Central memory CD4-positive, alpha-beta T cell (primary cell): Measurements from ENCODE around the gene NGRN.
"Not testable (repeated sequence)": the region's sequence is repeated elsewhere in the genome, so short reads cannot be mapped to it uniquely, and the experiment has no call there.

ENCODE experiments used
- DNase-seq: peaks from one replicate; pipeline ENCODE4 v3.0.0; 2022

Gene NGRN

DNA sequence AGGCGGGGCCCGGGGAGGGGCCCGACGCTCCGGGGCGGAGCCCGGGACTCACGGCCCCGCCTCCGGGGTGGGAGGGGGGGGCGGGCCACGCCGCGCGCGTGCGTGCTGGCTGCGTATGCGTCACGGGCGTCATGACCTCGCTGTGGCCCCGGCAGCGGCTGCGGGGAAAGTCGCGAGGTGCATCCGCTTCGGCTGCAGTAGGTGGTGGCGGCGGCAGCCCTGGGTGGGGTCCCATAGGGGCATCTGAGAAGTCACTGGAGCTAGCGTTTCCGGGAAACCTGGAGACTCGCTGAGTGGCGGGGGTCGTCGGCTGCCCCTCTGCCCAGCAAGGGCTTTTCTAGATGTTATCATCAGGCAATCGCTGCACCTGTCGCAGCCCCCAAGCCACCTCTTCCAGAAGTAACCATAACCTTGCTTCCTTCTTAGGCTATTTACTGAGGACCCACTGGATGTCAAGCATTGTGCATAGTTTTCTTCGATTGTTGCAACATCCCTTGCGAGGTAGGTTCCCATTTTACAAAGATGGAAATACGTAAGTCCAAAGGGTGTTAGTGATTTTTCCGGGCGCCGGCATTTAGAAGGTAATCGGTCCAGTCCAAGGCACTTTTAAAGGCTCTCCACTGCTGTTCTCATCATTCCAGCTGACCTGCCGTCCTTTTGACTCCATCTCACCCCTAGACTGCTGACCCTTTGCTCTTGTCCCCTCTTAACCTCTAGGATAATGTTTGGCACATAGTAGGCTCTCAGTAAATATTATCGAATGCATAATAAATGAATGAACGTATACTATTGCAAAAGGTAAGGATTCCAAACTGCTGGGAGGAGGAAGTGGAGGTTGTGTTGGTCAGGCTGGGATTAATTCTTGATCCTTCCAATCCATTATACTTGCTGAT, 31.1 kb upstream of the NGRN start, which contains the start of gene GDPGP1:
Gene GDPGP1 (plus strand): TSS at position 114 of the 893 bp plus-strand sequence. CDS start 6,700 bp downstream, outside the sequence.
- no peak for DNase-seq

DNA sequence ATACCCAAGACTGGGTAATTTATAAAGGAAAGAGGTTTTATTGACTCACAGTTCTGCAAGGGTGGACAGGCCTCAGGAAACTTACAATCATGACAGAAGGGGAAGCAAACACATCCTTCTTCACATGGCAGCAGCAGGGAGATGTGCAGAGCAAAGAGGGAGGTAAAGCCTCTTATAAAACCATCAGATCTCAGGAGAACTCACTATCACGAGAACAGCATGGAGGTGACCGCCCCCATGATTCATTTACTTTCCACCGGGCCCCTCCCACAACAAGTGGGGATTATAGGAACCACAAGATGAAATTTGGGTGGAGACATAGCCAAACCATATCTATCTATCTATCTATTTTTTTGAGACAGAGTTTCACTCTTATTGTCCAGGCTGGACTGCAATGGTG, 26.1 kb upstream of the NGRN start:
- no peak for DNase-seq

DNA sequence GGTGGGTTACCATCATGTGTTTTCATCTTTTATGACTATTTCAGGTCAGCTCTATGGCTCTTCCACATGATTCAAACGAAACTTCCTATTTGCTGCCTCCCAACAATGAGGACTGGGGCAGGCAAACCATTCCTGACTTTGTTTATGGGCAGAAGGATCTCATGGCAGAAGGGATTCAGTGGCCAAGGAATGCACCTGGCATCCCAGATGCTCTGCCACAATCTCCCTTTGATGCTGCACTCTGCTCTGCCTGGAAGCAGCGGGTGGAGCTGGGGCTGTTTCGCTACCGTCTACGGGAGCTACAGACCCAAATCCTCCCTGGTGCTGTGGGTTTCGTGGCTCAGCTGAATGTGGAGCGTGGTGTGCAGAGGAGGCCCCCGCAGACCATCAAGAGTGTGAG, 24.6 kb upstream of the NGRN start:
- DNase-seq = no peak

DNA sequence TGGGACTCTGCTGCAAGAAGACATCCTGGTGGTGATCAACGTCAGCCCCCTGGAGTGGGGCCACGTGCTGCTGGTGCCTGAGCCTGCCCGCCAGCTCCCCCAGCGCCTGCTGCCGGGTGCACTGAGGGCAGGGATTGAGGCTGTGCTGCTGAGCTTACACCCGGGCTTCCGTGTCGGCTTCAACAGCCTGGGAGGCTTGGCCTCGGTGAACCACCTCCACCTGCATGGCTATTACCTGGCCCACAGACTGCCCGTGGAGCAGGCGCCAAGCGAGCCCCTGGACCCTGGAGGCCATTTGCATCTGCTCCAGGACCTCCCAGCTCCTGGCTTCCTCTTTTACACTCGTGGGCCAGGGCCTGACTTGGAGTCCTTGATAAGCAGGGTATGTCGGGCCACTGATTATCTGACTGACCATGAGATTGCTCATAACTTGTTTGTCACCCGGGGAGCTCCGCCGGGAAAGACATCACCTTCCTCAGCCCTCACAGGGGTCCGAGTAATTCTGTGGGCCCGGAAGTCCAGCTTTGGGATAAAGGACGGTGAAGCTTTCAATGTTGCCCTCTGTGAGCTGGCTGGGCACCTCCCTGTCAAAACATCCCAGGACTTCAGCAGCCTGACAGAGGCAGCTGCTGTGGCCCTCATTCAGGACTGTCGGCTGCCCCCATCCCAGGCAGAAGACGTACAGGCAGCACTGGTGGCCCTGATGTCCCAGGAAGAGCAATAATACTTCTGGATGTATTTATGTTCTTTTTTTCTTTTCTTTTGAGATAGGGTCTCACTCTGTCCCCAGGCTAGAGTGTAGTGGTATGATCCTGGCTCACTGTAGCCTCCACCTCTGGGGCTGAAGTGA, 23.9 kb upstream of the NGRN start:
- no peak for DNase-seq

DNA sequence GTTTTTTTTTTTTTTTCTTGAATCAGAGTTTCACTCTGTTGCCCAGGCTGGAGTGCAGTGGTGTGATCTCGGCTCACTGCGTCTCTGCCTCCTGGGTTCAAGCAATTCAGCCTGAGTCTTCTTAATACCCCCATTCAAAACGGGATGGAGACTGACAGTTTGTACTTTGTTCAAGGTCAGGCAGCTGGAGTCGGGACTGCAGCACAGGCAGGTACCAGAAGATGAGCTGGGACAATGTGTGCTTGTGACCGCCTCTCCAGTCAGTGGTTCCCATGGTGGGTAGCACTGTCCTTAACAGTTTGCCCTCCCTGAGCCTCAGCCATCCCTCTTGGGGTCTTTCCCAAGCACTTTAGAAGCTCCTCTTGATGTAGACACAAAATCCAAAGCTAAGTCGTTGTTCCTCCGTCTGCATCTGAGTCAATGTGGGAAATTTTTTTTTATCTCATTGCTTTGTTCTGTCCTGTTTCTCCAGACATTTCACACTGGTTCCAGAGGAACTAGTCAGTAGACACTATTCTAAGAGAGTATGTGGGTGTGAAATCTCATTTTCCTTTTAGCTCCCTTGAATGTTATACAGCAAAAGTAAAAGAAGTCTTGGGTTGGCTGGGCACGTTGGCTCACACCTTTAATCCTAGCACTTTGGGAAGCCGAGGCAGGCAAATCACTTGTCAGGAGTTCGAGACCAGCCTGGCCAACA, 21.4 kb upstream of the NGRN start:
- DNase-seq = no peak

DNA sequence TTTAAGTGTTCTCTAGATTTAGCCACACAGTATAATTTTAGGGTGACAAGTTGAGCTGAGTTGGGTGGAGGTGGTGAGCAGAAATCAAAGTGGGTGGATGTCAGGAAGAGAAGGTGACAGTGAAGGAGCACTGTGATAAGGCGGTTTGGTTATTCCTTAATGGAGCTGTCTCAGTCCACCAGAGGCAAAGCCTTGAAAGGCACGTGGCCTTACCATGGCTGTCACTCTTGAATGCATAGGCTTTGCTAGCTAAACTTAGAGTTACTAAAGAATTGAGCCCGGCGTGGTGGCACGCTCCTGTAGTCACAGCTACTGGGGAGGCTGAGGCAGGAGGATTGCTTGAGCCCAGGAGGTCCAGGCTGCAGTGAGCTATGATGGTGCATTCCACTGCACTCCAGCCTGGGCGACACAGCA, 16.7 kb upstream of the NGRN start:
- no peak for DNase-seq

DNA sequence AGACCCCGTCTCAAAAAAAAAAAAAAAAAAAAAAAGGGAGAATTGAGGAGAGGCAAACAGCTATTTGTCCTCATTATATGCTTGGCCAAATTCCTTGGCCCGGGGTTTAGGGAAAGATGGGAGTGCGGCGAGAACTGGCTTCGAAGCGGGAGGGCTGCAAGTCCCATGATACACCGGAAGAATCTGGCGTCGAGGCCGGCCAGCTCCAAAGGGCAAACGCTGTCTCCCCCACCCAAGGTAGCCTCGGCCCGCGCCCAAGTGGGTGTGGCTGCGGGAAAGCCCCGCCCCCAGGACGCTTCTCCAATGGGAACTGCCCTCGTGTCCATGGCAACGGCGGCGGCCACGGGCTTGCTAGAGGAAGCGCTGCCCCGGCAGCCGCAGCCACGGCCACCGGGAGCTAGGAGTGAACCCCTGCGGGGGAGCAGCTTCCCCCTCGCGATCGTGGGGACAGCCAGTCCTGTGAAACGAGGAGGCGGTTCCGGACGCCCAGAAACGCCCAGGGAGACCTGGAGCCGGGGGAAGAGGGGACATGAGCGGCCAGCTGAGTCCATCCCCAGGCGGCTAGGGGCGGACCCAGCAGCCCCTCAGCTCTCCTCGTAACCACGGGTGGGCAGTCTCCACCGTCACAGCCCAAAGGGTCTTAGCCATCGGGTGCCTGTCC, 16.1 kb upstream of the NGRN start, which contains the start of gene TTLL13:
Gene TTLL13 (plus strand): TSS at position 354 of the 661 bp plus-strand sequence. CDS start 1,075 bp downstream, outside the sequence.
- DNase-seq = peak; percentile 39

DNA sequence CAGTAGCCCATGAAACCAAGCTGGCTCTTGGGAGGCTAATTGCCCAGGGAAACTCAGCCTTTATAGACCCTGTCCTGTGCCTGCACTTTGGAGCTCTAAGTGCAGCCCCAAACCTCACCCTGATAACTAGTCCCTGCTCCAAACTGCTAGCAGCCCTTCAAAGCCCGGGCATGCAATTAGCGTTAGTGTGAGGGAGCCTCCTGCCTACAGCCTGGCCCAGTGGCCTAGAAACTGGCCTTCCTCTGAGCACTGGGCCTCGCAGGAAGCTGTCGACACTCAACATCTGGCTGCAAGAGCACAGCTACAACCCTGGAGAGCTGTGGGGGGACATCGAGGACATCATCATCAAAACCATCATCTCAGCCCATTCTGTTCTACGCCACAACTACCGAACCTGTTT, 7.7 kb upstream of the NGRN start:
- no peak for DNase-seq

DNA sequence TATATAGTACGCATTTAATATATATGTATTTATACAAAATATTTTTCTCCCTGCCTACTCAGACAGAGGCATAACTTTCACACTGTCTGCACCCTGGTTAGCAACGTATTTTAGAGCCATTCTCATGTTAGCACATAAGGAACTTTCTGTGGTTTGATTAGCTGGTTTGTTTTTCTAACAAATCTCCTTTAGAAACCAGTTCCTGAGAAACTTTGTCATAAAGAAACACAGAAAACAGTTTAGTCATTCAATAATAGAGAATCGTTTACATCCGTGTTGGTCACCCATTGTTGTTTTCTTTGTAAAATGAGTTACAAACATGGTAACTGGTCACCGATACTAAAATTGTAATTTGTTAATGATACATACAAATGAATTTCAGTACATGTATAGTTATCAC, 5.9 kb upstream of the NGRN start:
- DNase-seq = no peak

DNA sequence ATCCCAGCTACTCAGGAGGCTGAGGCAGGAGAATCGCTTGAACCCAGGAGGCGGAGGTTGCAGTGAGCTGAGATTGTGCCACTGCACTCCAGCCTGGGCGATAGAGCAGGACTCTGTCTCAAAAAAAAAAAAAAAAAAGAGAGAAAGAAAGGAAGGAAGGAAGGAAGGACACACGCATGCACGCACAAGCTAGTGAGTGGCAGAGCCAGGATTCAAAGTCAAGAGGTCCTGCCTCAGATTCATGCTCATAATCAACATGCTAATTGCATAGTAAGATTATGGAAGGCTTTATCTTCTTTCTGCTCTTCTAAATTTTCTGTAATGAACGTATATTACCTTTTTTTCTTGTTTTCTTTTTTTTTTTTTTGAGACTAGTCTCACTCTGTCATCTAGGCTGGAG, 4.7 kb upstream of the NGRN start:
- not testable (repeated sequence) for DNase-seq

DNA sequence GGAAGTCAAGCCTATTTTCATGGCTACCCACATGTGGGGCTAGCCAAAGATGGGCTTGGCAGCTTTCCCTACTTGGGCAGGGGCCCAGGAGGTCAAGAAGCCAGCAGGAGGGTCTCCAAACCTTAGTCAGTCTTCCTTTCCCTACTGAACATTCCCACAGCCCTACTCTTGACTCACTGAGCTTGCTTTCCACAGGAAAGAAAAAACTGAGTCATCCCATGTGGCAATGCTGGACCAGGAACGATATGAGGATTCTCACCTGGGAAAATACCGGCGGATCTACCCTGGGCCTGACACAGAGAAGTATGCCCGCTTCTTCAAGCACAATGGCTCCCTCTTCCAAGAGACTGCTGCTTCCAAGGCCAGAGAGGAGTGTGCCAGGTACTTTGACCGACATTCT, 3.7 kb upstream of the NGRN start:
- no peak for DNase-seq

DNA sequence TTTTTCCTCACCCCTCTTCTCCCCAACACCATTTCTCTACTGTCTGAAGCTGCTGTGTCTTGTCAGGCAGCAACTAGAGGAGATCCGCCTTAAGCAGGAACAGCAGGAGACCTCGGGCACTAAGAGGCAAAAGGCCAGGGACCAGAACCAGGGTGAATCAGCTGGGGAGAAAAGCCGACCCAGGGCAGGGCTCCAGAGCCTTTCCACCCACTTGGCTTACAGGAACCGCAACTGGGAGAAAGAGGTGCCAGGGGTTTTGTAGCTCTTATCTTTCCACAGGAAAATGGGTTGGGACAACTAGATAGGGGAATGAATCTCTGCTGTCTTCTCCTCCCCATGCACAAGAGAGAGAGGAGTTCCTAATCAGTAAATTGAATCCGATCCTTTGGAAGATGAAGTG, 3.0 kb upstream of the NGRN start:
- DNase-seq = no peak

DNA sequence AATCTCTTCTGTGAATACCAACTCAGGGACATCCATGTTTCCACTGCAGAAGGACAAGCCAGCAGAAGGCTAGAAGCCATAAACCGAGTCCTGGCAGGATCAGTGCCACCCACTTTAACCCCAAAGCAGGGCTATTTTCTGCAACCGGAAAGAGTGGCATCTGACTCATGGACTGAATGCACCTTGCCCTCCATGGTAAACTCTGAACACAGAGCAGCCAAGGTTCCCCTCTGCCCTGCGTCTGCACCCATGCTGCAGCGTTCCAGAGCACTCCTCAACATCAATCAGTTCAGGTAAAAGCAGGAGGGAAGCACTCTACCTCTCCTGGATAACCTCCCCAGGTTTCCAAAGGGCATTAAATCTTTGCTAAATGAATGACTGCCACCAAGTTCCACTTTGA, 801 bp upstream of the NGRN start:
- DNase-seq = peak; percentile 21

DNA sequence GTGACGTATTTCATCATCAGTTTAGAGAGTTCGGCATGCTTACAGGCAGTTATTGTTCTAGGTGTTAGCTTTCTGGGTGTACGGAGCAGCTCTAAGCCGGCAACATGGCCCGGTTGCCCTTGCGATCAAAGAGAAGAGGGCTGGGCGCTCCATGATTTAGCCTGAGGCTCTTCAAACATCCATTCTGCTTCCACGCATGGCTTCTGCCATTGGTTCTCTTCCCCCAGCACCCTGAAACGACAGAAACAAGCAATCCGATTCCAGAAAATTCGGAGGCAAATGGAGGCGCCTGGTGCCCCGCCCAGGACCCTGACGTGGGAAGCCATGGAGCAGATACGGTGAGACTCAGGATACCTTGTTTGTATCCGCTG, 574 bp downstream of the NGRN start:
- peak; percentile 62 for DNase-seq

DNA sequence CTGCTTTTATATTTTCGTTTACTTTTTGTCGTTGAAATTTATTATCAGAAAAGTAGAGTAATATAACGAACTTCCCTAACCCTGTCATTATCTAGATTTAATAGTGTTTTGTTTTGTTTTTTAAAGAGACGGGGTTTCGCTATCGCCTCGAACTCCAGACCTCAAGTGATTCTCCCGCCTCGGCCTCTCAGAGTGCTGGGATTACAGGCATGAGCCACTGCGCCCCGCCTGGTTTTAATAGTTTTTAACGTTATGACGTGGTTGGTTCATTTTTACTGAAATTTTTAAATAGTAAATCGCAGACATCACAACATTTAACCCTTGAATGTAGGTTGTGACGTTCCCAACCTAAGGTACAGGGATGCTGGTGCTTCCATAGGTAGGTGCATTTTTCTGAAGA, 1.0 kb downstream of the NGRN start:
- DNase-seq = no peak

DNA sequence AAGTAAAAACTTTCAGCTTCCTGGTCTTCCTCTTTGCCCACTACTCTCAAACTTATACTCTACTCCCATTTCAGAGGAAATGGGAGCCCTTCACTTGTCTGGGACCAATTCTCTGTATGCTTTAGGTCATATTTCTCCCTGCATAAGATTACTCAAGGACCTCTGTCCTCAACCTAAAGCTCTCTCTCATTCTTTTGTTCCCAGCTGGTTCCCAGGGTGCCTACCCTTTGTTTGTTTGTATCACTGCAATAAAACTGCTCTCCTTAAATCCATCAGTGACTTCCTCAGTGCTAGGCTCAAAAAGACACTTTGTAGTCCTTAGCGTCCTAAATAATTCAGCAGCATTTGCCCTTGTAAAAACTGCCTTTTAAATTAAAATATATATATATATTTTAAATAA, 2.9 kb downstream of the NGRN start:
- DNase-seq = no peak

DNA sequence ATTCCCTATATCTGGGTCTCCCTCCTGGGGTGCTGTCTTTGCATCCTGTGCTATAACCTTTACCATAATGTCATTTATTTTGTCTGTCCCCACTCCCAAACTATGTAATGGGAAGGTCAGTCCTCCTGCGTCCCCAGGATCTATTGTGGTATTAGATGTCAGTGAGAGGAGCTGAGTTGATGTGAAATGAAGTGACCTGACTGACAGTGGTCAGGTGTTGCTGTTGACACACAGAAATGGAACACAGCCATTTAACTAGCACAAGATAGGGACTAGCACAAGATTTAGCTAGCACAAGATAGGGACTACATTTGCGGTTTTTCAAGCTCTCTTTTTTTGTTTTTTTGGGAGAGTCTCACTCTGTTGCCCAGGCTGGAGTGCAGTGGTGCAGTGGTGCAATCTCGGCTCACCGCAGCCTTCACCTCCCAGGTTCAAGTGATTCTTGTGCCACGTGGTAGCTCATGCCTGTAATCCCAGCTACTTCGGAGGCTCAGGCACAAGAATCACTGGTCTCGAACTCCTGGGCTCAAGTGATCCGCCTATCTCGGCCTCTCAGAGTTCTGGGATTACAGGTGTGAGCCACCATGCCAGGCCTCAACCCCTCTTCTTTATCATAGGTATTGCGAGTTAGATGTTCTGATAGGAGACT, 5.2 kb downstream of the NGRN start:
- no peak for DNase-seq

DNA sequence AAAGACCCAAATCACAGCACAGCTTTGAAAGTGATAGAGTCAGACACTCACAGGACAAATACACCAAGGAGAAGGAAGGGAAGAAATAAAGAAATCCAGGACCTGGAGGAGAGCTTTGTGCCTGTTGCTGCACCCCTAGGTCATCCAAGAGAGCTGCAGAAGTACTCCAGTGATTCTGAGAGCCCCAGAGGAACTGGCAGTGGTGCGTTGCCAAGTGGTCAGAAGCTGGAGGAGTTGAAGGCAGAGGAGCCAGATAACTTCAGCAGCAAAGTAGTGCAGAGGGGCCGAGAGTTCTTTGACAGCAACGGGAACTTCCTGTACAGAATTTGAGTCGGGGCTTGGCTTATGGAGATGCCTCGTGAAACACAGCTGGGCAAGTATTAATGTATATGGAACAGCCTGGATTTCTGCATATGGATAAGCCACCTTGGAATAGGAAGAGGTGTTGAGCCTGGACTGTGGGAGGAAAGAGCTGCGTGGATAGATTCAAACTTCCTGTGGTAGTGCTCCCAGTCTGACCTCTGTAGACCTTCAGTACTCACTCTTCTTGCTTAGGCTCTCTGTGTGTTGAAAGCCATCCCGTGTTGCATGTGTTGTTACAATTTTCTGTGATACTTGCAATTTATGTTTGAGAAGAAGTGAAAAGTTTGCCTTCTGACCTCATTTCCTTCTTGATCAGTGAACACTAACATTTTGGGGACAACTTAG, 6.1 kb downstream of the NGRN start:
- no peak for DNase-seq

DNA sequence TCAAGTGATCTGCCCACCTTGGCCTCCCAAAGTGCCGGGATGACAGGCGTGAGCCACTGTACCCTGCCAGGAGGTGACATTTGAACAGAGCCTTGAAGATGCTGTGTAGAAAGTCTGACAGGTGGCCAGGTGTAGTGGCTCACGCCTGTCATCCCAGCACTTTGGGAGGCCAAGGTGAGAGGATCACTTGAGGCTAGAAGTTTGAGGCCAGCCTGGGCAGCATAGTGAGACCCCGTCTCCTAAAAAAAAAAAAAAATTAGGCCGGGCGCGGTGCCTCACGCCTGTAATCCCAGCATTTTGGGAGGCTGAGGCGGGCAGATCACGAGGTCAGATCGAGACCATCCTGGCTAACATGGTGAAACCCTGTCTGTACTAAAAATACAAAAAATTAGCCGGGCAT, 13.0 kb downstream of the NGRN start:
- DNase-seq = not testable (repeated sequence)

DNA sequence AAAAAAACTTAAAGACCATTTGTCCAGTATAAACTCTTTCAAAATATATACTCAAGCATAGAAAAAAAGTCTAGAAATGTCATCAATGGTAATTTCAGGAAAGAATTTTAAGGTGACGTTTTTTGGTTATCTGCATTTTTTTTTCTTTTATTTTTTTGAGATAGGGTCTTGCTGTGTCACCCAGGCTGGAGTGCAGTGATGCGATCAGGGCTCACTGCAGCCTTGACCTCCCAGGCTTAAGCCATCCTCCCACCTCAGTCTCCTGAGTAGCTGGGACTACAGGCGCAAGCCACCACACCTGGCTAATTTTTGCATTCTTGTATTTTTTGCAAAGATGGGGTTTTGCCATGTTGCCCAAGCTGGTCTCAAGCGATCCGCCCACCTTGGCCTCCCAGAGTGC, 15.3 kb downstream of the NGRN start:
- not testable (repeated sequence) for DNase-seq

DNA sequence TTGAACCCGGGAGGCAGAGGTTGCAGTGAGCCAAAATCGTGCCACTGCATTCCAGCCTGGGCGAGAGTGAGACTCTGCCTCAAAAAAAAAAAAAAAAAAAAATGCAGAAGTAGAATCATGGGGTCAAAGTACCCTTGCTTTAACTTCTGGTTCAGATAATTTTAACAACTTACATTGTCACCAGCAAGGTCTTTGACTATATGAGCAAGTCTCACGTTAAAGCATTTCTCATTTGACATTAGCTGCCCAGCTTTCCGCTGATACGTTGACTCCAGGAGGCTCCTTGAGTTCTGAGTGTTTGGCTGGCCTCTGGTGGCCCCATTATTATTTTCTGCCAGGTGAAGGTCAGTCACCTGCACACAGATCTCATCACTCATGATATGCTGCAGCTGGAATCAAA, 16.2 kb downstream of the NGRN start:
- not testable (repeated sequence) for DNase-seq
